ENCODE results near the gene CCNJ.

CCNJ gene

GRCh38 chr10:96096958-96097357, 53.6 kb downstream of the CCNJ start:
- Histone ChIP-seq H3K27ac (ENCODE audit: low read length) (no peak overlapping the region), H3K36me3 (ENCODE audit: insufficient read depth, low read depth, low read length) (no peaks in the 10 kb centered on the region), H3K27me3 (ENCODE audit: insufficient read depth, low read length) (no peaks in the 10 kb centered on the region), H3K4me1 (ENCODE audit: insufficient read depth, low read length) (no peaks in the 10 kb centered on the region), H3K9me3 (ENCODE audit: insufficient read depth, low read depth, low read length) (no peaks in the 10 kb centered on the region), H3K4me3 (ENCODE audit: low read length) (no peak overlapping the region), H3K9ac (ENCODE audit: low read depth, low read length) (no peak overlapping the region)

DNA sequence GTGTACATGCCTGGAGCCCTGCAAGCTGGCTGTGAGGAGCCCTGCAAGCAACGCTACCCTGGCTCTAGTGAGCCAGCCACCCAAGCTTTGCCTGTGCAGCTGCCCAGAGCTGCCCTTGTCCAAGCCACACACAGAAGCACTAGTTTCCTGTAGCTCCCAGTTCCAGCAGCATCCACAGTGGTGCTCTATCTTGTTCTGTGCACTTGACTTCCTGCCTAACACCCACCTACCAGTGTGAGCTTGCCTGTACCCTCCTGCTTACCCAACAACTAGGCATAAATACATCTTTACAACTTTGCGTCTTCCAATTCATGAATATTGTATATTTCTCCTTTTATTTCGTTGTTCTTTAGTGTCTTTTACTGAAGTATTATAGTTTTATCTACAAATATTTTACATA, 54.5 kb downstream of the CCNJ start:
- Histone ChIP-seq H3K4me1 (ENCODE audit: insufficient read depth, low read length) (no peaks in the 10 kb centered on the region), H3K27me3 (ENCODE audit: insufficient read depth, low read length) (no peaks in the 10 kb centered on the region), H3K27ac (ENCODE audit: low read length) (no peak overlapping the region), H3K4me3 (ENCODE audit: low read length) (no peak overlapping the region), H3K9me3 (ENCODE audit: insufficient read depth, low read depth, low read length) (no peaks in the 10 kb centered on the region), H3K9ac (ENCODE audit: low read depth, low read length) (no peak overlapping the region), H3K36me3 (ENCODE audit: insufficient read depth, low read depth, low read length) (no peaks in the 10 kb centered on the region)

- no peak overlapping the region for H3K4me3 ChIP-seq (ENCODE audit: low read length)
- H3K9me3 ChIP-seq (ENCODE audit: insufficient read depth, low read depth, low read length) = no peaks in the 10 kb centered on the region
- no peaks in the 10 kb centered on the region for H3K36me3 ChIP-seq (ENCODE audit: insufficient read depth, low read depth, low read length)
- H3K4me1 ChIP-seq (ENCODE audit: insufficient read depth, low read length) = no peaks in the 10 kb centered on the region; the same call in 1 of the 2 replicates
- H3K27ac ChIP-seq (ENCODE audit: low read length) = no peak overlapping the region
- H3K27me3 ChIP-seq (ENCODE audit: insufficient read depth, low read length) = no peaks in the 10 kb centered on the region
- no peak overlapping the region for H3K9ac ChIP-seq (ENCODE audit: low read depth, low read length)
These were observed 64.2 kb downstream of the CCNJ start for GRCh38 chr10:96107623-96108038.
